ENCODE data around the gene CDH23.

DNA sequence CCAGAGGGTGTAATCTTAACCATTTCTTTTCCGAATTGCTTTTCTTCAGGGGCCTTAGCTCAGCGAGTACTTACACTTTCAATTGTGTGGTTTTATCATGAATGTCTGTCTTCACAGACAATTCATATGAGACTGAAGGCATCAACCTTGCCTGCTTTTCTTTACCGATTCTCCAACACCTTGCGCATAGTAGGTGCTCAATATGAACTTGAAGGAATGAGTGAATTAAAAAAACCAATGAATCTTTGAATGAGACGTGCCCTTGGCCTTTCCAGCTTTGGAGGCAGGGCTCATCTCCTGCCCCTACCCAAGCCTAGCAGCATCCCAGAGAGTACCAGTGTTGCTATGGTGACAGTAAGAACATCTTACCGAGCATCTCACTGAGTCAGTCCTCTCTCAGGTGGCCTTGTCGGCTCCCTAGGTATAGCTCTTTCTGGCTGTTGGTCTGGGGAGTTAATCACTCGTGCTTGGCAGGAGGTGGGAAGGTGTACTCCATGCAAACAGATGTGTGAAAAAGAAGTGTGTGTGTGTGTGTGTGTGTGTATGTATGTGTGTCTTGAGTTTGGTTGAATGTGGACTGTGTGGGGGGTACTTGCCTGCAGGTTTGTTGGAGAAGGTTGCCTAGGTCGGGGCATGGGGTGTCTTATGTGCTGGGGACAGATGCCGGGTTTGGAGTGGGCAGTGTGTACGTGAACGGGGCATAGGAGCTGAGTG, 215.1 kb downstream of the CDH23 start:
- TF ChIP-seq, protein P1, sequence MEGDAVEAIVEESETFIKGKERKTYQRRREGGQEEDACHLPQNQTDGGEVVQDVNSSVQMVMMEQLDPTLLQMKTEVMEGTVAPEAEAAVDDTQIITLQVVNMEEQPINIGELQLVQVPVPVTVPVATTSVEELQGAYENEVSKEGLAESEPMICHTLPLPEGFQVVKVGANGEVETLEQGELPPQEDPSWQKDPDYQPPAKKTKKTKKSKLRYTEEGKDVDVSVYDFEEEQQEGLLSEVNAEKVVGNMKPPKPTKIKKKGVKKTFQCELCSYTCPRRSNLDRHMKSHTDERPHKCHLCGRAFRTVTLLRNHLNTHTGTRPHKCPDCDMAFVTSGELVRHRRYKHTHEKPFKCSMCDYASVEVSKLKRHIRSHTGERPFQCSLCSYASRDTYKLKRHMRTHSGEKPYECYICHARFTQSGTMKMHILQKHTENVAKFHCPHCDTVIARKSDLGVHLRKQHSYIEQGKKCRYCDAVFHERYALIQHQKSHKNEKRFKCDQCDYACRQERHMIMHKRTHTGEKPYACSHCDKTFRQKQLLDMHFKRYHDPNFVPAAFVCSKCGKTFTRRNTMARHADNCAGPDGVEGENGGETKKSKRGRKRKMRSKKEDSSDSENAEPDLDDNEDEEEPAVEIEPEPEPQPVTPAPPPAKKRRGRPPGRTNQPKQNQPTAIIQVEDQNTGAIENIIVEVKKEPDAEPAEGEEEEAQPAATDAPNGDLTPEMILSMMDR (conservative IDR thresholded peaks at IDR 0.05 in 1 of 2, IDR thresholded peaks at IDR 0.05 in 1 of 2; ENCODE audit: low read depth in 1 of 2, low read length in 2 of 2) = no peak
- no peak for TF ChIP-seq EZH2 (IDR thresholded peaks at IDR 0.05; ENCODE audit: low read length, missing control alignments)

Data from fibroblast of lung (primary cell).